SK-N-SH treated with all-trans-retinoic acid at 6 μM for 48 hours (cell line): ENCODE data around the gene NIFK.

ENCODE experiments used
- ARNTL ChIP-seq: fragments of 450-650 bp; formaldehyde crosslinking; IDR thresholded peaks from 2 replicates; pipeline ENCODE4 v1.5.0; 2020; ENCODE audit warnings: low read depth, mild to moderate bottlenecking, moderate library complexity, borderline replicate concordance
- ESRRG ChIP-seq: fragments of 250-450 bp; sonication (Bioruptor Pico); IDR thresholded peaks from 2 replicates; pipeline ENCODE4 v1.6.1; 2021; ENCODE audit warnings: mild to moderate bottlenecking
- ISL1 ChIP-seq: fragments of 250-450 bp; sonication (Bioruptor Pico); IDR thresholded peaks from 2 replicates; pipeline ENCODE4 v2.1.2; 2022; ENCODE audit warnings: mild to moderate bottlenecking, moderate library complexity
- OSR1 ChIP-seq: fragments of 250-450 bp; sonication (Bioruptor Pico); IDR thresholded peaks from 2 replicates; pipeline ENCODE4 v1.8.0; 2022; ENCODE audit warnings: moderate library complexity, mild to moderate bottlenecking, inconsistent platforms
- PATZ1 ChIP-seq: fragments of 250-450 bp; sonication (Bioruptor Pico); IDR thresholded peaks from 2 replicates; pipeline ENCODE4 v1.8.0; 2020; ENCODE audit warnings: mild to moderate bottlenecking, moderate library complexity, borderline replicate concordance
- RARB ChIP-seq: fragments of 250-450 bp; sonication (Bioruptor Pico); IDR thresholded peaks from 2 replicates; pipeline ENCODE4 v1.8.0; 2021; ENCODE audit warnings: mild to moderate bottlenecking, moderate library complexity
- SNAI2 ChIP-seq: fragments of 250-450 bp; sonication (Bioruptor Pico); IDR thresholded peaks from 2 replicates; pipeline ENCODE4 v1.5.0; 2020; ENCODE audit warnings: mild to moderate bottlenecking, moderate library complexity
- TCF4 ChIP-seq: fragments of 250-450 bp; sonication (Bioruptor Pico); IDR thresholded peaks from 2 replicates; pipeline ENCODE4 v1.8.0; 2021; ENCODE audit warnings: mild to moderate bottlenecking, moderate library complexity, borderline replicate concordance
- ZFP3 ChIP-seq: fragments of 250-450 bp; sonication (Bioruptor Pico); IDR thresholded peaks from 2 replicates; pipeline ENCODE4 v1.5.0; 2020; ENCODE audit warnings: mild to moderate bottlenecking, moderate library complexity
- ZFP30 ChIP-seq: fragments of 450-650 bp; formaldehyde crosslinking; IDR thresholded peaks from 2 replicates; pipeline ENCODE4 v1.5.0; 2022; ENCODE audit warnings: mild to moderate bottlenecking, moderate library complexity
- ZNF70 ChIP-seq: fragments of 450-650 bp; formaldehyde crosslinking; IDR thresholded peaks from 2 replicates; pipeline ENCODE4 v1.5.0; 2020; ENCODE audit warnings: mild to moderate bottlenecking, moderate library complexity
- ZNF8 ChIP-seq: fragments of 450-650 bp; formaldehyde crosslinking; IDR thresholded peaks from 2 replicates; pipeline ENCODE4 v1.5.0; 2020; ENCODE audit warnings: mild to moderate bottlenecking, moderate library complexity
- TF ChIP-seq, protein P1 (sequence below): fragments of 250-450 bp; sonication (Bioruptor Pico); IDR thresholded peaks from 2 replicates; pipeline ENCODE4 v1.5.0; 2020; ENCODE audit warnings: mild to moderate bottlenecking, moderate library complexity

GRCh38 chr2:121705390-121705789 lies 31.3 kb downstream of the NIFK start:
- TF ChIP-seq PATZ1 (CRISPR knock-in tag) (no peak), ZNF70 (no peak), ZFP3 (CRISPR knock-in tag) (no peak), ARNTL (CRISPR knock-in tag) (no peak), ZFP30 (CRISPR knock-in tag) (no peak), ZNF8 (CRISPR knock-in tag) (no peak), SNAI2 (CRISPR knock-in tag) (no peak), TCF4 (CRISPR knock-in tag) (no peak), RARB (CRISPR knock-in tag) (no peak), OSR1 (CRISPR knock-in tag) (no peak), ESRRG (no peak), ISL1 (no peak)
- TF ChIP-seq, protein P1, sequence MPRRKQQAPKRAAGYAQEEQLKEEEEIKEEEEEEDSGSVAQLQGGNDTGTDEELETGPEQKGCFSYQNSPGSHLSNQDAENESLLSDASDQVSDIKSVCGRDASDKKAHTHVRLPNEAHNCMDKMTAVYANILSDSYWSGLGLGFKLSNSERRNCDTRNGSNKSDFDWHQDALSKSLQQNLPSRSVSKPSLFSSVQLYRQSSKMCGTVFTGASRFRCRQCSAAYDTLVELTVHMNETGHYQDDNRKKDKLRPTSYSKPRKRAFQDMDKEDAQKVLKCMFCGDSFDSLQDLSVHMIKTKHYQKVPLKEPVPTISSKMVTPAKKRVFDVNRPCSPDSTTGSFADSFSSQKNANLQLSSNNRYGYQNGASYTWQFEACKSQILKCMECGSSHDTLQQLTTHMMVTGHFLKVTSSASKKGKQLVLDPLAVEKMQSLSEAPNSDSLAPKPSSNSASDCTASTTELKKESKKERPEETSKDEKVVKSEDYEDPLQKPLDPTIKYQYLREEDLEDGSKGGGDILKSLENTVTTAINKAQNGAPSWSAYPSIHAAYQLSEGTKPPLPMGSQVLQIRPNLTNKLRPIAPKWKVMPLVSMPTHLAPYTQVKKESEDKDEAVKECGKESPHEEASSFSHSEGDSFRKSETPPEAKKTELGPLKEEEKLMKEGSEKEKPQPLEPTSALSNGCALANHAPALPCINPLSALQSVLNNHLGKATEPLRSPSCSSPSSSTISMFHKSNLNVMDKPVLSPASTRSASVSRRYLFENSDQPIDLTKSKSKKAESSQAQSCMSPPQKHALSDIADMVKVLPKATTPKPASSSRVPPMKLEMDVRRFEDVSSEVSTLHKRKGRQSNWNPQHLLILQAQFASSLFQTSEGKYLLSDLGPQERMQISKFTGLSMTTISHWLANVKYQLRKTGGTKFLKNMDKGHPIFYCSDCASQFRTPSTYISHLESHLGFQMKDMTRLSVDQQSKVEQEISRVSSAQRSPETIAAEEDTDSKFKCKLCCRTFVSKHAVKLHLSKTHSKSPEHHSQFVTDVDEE (CRISPR knock-in tag), result no peak
